BE2C (cell line): ENCODE results near the gene PCSK1N.
"Not testable (repeated sequence)": the region's sequence is repeated elsewhere in the genome, so short reads cannot be mapped to it uniquely, and the experiment has no call there.

Source experiments
- DNase-seq: peaks from one replicate; pipeline ENCODE4 v3.0.0-alpha.2; 2020
- H3K27me3 ChIP-seq: fragments of 250-450 bp; sonication (Bioruptor Pico); 2 replicates; pipeline ENCODE4 v1.5.1; 2020; ENCODE audit warnings: mild to moderate bottlenecking
- H3K36me3 ChIP-seq: fragments of 250-450 bp; sonication (Bioruptor Pico); 2 replicates; pipeline ENCODE4 v1.5.1; 2020; ENCODE audit warnings: mild to moderate bottlenecking
- H3K4me1 ChIP-seq: fragments of 250-450 bp; sonication (Bioruptor Pico); 2 replicates; pipeline ENCODE4 v1.5.1; 2020
- H3K4me3 ChIP-seq: 2 replicates; pipeline ENCODE4 v1.5.1; 2011; ENCODE audit warnings: low read depth, low read length
- H3K9me3 ChIP-seq: fragments of 250-450 bp; sonication (Bioruptor Pico); 2 replicates; pipeline ENCODE4 v1.5.1; 2020
- CTCF ChIP-seq: IDR thresholded peaks from 2 replicates; pipeline ENCODE4 v1.5.1; 2012; ENCODE audit warnings: mild to moderate bottlenecking, low read depth, low read length

The PCSK1N gene

GRCh38 chrX:48824066-48824465 is 11.3 kb downstream of the PCSK1N start:
- no peaks in the 10 kb centered on the region for H3K4me1 ChIP-seq
- no peak for DNase-seq
- TF ChIP-seq CTCF: no peak
- no peaks in the 10 kb centered on the region for H3K27me3 ChIP-seq
- H3K4me3 ChIP-seq: no peak overlapping the region
- no peaks in the 10 kb centered on the region for H3K9me3 ChIP-seq
- H3K36me3 ChIP-seq: no peaks in the 10 kb centered on the region

GRCh38 chrX:48823053-48823452 is 12.4 kb downstream of the PCSK1N start:
- Histone ChIP-seq H3K36me3 (no peaks in the 10 kb centered on the region), H3K9me3 (no peaks in the 10 kb centered on the region), H3K4me3 (no peak overlapping the region), H3K4me1 (no peaks in the 10 kb centered on the region), H3K27me3 (no peaks in the 10 kb centered on the region)
- no peak for TF ChIP-seq CTCF
- peak; percentile 16 for DNase-seq

- not testable (repeated sequence) for H3K36me3 ChIP-seq, H3K4me1 ChIP-seq, H3K4me3 ChIP-seq, DNase-seq, H3K9me3 ChIP-seq, H3K27me3 ChIP-seq
Measured at GRCh38 chrX:48819394-48819793, 16.0 kb downstream of the PCSK1N start.

- Histone ChIP-seq H3K36me3 (no peaks in the 10 kb centered on the region), H3K4me1 (no peaks in the 10 kb centered on the region), H3K27me3 (no peaks in the 10 kb centered on the region), H3K4me3 (no peak overlapping the region), H3K9me3 (no peaks in the 10 kb centered on the region)
- no peak for DNase-seq
- no peak for TF ChIP-seq CTCF
Measured at GRCh38 chrX:48818866-48819265, 16.5 kb downstream of the PCSK1N start.

- Histone ChIP-seq H3K27me3 (no peaks in the 10 kb centered on the region), H3K36me3 (no peaks in the 10 kb centered on the region), H3K4me3 (no peak overlapping the region), H3K9me3 (no peaks in the 10 kb centered on the region), H3K4me1 (no peaks in the 10 kb centered on the region)
- TF ChIP-seq CTCF: no peak
- no peak for DNase-seq
Measured at GRCh38 chrX:48818098-48818497, 17.3 kb downstream of the PCSK1N start.

- DNase-seq: no peak
- no peaks in the 10 kb centered on the region for H3K9me3 ChIP-seq
- no peak for TF ChIP-seq CTCF
- H3K36me3 ChIP-seq: no peaks in the 10 kb centered on the region
- no peaks in the 10 kb centered on the region for H3K4me1 ChIP-seq
- H3K27me3 ChIP-seq: no peaks in the 10 kb centered on the region
- H3K4me3 ChIP-seq: no peak overlapping the region
Measured at GRCh38 chrX:48816014-48816810, 19.2 kb downstream of the PCSK1N start.
